Measurements from ENCODE around the gene CLSTN3. TPM values are rescaled to one million over a fixed set of nuclear protein-coding genes. Genes with fewer than 3 reads are reported as not detected.

CLSTN3 gene
- total and polyA plus RNA-seq, 10 of the 15 experiments (the other 5 are each of a cell fraction or from before 2014, with no cell fraction given) = 0.09 to 35.9 (median 11.3) TPM

DNA sequence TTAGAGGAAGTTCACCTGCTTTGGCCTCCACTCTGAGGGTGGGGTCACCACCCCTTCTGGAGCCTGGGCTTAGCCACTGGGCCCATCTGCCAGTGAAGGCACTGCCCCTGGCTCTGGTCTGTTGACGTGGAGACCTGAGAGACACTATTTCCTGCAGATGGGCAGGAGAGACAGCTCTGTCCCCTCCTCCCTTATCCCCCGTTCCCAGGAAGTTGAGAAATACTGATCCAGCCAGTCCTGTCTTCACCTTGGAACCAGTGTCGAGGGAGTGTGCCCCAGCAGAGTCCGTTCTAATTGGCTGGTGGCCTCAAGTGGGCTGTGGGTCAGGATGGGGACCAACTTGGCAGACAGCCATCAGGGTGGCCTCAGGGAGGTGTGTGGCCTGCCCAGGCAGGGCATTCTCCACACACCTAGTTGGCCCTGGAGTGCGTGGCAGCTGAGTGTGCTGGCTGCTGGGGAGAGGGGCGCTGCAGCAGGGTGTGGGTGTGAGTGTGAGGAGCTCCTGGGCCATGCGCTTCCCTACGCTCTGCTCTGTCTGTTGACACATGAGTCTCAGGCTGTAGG lies 25.4 kb downstream of the CLSTN3 start:
- Histone ChIP-seq H3K4me1 (ENCODE audit: control insufficient read depth, insufficient read depth, low read length) (no peaks in the 10 kb centered on the region), H3K27me3 (replicated peaks in 1 of 2; ENCODE audit: control insufficient read depth in 2 of 2, insufficient read depth in 2 of 2, low read length in 1 of 2) (no peaks in the 10 kb centered on the region), H3K36me3 (ENCODE audit: control insufficient read depth in 2 of 2, insufficient read depth in 2 of 2, low read length in 1 of 2) (peaks cover 2 to 5% of the 10 kb centered on the region in 2 experiments), H3K4me2 (ENCODE audit: control insufficient read depth, insufficient read depth) (no peak overlapping the region), H3K9ac (ENCODE audit: control insufficient read depth, insufficient read depth, low read length) (no peak overlapping the region), H3K9me3 (replicated peaks; ENCODE audit: control insufficient read depth, insufficient read depth, low read length) (no peaks in the 10 kb centered on the region), H3K4me3 (no peak overlapping the region), H4K20me1 (ENCODE audit: control insufficient read depth, insufficient read depth) (no peaks in the 10 kb centered on the region), H2AFZ (ENCODE audit: control insufficient read depth, low read depth, low read length) (no peak overlapping the region), H3K79me2 (ENCODE audit: control insufficient read depth, insufficient read depth, low read length) (no peaks in the 10 kb centered on the region), H3K27ac (ENCODE audit: control insufficient read depth, insufficient read depth) (no peak overlapping the region)
- CTCF ChIA-PET = interaction anchor here (0.6 to 0.9 kb wide), 2 partner anchors 14 to 482 kb away, joined by 3 read pairs; no protein-coding TSS in a partner anchor
- in situ Hi-C loops (cut with MboI) = no loop called here
- POLR2A ChIA-PET = no interaction called here
- SMC1A ChIA-PET (ENCODE audit: uncharacterized antibody, unreplicated experiment) = no interaction called here
- intact Hi-C loops (cut with micrococcal nuclease; ENCODE audit: unreplicated experiment) = no loop called here
- RAD21 ChIA-PET (ENCODE audit: unreplicated experiment) = interaction anchor here (1.0 kb wide), 1 partner anchor 24 kb away, joined by 3 read pairs; no protein-coding TSS in a partner anchor
- no TSS peak for BruUV-seq (replicated peaks)
- no peak for TF ChIP-seq MYB (IDR thresholded peaks at IDR 0.05; ENCODE audit: borderline replicate concordance, low read depth, low read length)
- no peak for TF ChIP-seq LARP7 (IDR thresholded peaks at IDR 0.05)
- TF ChIP-seq, protein P1, sequence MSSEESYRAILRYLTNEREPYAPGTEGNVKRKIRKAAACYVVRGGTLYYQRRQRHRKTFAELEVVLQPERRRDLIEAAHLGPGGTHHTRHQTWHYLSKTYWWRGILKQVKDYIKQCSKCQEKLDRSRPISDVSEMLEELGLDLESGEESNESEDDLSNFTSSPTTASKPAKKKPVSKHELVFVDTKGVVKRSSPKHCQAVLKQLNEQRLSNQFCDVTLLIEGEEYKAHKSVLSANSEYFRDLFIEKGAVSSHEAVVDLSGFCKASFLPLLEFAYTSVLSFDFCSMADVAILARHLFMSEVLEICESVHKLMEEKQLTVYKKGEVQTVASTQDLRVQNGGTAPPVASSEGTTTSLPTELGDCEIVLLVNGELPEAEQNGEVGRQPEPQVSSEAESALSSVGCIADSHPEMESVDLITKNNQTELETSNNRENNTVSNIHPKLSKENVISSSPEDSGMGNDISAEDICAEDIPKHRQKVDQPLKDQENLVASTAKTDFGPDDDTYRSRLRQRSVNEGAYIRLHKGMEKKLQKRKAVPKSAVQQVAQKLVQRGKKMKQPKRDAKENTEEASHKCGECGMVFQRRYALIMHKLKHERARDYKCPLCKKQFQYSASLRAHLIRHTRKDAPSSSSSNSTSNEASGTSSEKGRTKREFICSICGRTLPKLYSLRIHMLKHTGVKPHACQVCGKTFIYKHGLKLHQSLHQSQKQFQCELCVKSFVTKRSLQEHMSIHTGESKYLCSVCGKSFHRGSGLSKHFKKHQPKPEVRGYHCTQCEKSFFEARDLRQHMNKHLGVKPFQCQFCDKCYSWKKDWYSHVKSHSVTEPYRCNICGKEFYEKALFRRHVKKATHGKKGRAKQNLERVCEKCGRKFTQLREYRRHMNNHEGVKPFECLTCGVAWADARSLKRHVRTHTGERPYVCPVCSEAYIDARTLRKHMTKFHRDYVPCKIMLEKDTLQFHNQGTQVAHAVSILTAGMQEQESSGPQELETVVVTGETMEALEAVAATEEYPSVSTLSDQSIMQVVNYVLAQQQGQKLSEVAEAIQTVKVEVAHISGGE (CRISPR knock-in tag; IDR thresholded peaks at IDR 0.05) = no peak
- no peak for TF ChIP-seq HDAC2 (IDR thresholded peaks at IDR 0.05)
- no peak for TF ChIP-seq CREB1 (IDR thresholded peaks at IDR 0.05; ENCODE audit: low read depth)
- no peak for TF ChIP-seq SUZ12 (IDR thresholded peaks at IDR 0.05; ENCODE audit: unreplicated experiment)
- no peak for TF ChIP-seq PML (IDR thresholded peaks at IDR 0.05; ENCODE audit: low read length)
- no peak for TF ChIP-seq PAX5 (IDR thresholded peaks at IDR 0.05; ENCODE audit: borderline replicate concordance, low read depth, low read length)
- DNase-seq (ENCODE audit: low read depth, low spot score) (no peak), ATAC-seq (no peak), FAIRE-seq (no peak)
- WGBS (ENCODE audit: insufficient coverage, insufficient replicate concordance, low lambda C conversion rate, missing lambda C conversion rate) = 83% methylated on average over 8 of the region's 8 CpGs
